HepG2 (cell line): ENCODE data around the gene SSBP1. TPM values are rescaled to one million over a fixed set of nuclear protein-coding genes. Genes with fewer than 3 reads are reported as not detected.

Experiments used
- CBFB ChIP-seq: sonication (generic); formaldehyde crosslinking; IDR thresholded peaks from 2 replicates; pipeline ENCODE4 v1.4.0; 2020; ENCODE audit warnings: missing genetic modification reagents
- CCDC6 ChIP-seq: sonication (generic); formaldehyde crosslinking; IDR thresholded peaks from 2 replicates; pipeline ENCODE4 v1.8.1; 2022; ENCODE audit warnings: mild to moderate bottlenecking, missing genetic modification reagents, moderate library complexity
- CHD4 ChIP-seq: fragments of 200-600 bp; sonication (generic); IDR thresholded peaks from 2 replicates; pipeline ENCODE4 v1.7.0; 2017; ENCODE audit warnings: mild to moderate bottlenecking, low read length, borderline replicate concordance
- ELF3 ChIP-seq: IDR thresholded peaks from 2 replicates; pipeline ENCODE4 v1.6.1; 2016; ENCODE audit warnings: missing genetic modification reagents, missing compliant biosample characterization
- HDAC1 ChIP-seq: sonication (generic); formaldehyde crosslinking; IDR thresholded peaks from 2 replicates; pipeline ENCODE4 v1.5.1; 2020; ENCODE audit warnings: mild to moderate bottlenecking, missing genetic modification reagents
- KLF12 ChIP-seq: sonication (generic); formaldehyde crosslinking; IDR thresholded peaks from 2 replicates; pipeline ENCODE4 v1.4.0; 2020; ENCODE audit warnings: missing genetic modification reagents, borderline replicate concordance
- MBNL3 ChIP-seq: fragments of 250-450 bp; sonication (Bioruptor Pico); conservative IDR thresholded peaks from 2 replicates; pipeline ENCODE4 v1.8.0; 2022; ENCODE audit warnings: mild to moderate bottlenecking, inconsistent platforms
- POGZ ChIP-seq: sonication (generic); formaldehyde crosslinking; IDR thresholded peaks from 2 replicates; pipeline ENCODE4 v1.4.0; 2020; ENCODE audit warnings: mild to moderate bottlenecking, missing genetic modification reagents
- RAD51 ChIP-seq: fragments of 450-650 bp; IDR thresholded peaks from 2 replicates; pipeline ENCODE4 v1.6.1; 2016; ENCODE audit warnings: borderline replicate concordance
- SATB2 ChIP-seq: sonication (generic); formaldehyde crosslinking; IDR thresholded peaks from 2 replicates; pipeline ENCODE4 v1.5.0; 2020; ENCODE audit warnings: missing genetic modification reagents
- SIN3B ChIP-seq: fragments of 150-350 bp; IDR thresholded peaks from 2 replicates; pipeline ENCODE4 v1.6.1; 2014; ENCODE audit warnings: low read length
- ZBTB21 ChIP-seq: sonication (generic); formaldehyde crosslinking; IDR thresholded peaks from 2 replicates; pipeline ENCODE4 v1.4.0; 2020; ENCODE audit warnings: missing genetic modification reagents
- ZNF350 ChIP-seq: sonication (generic); formaldehyde crosslinking; IDR thresholded peaks from 2 replicates; pipeline ENCODE4 v1.4.0; 2020; ENCODE audit warnings: mild to moderate bottlenecking, low read depth, missing genetic modification reagents, borderline replicate concordance
- ZNF367 ChIP-seq: sonication (generic); formaldehyde crosslinking; IDR thresholded peaks from 2 replicates; pipeline ENCODE4 v1.4.0; 2020; ENCODE audit warnings: missing genetic modification reagents, borderline replicate concordance
- ZSCAN31 ChIP-seq: sonication (generic); formaldehyde crosslinking; IDR thresholded peaks from 2 replicates; pipeline ENCODE4 v1.5.0; 2020; ENCODE audit warnings: low read depth, mild to moderate bottlenecking, missing genetic modification reagents
- polyA plus RNA-seq, 8 experiments: library from polyadenylated mRNA; depleted of rRNA in 3 of 8; stranded (reverse) in 7 of 8; unstranded in 1 of 8; fragments of >200 nt; fragmentation: Illumina TruSeq in 4 of 8; extraction: Trizol in 4 of 8; gene quantifications; 2 replicates each; pipeline versions ENCODE4 v1.2.1 to v1.2.3, GENCODE V29; 2011 to 2016; ENCODE audit warnings: low read depth in 4 of 8, missing spikeins in 1 of 8, mixed read lengths in 1 of 8; ENCODE audit not compliant: insufficient read depth in 1 of 8
- total RNA-seq, 5 experiments: library from RNA; depleted of rRNA; stranded (reverse); fragments of >200 nt; fragmentation: Illumina TruSeq; extraction: Trizol; gene quantifications; 2 replicates each; pipeline ENCODE4 v1.2.3, GENCODE V29; 2016; ENCODE audit warnings: low read depth in 1 of 5
- TF ChIP-seq, protein P1 (sequence below): IDR thresholded peaks from 2 replicates; pipeline ENCODE4 v1.6.1; 2016; ENCODE audit warnings: low read depth
- TF ChIP-seq, protein P2 (sequence below): sonication (generic); formaldehyde crosslinking; IDR thresholded peaks from 2 replicates; pipeline ENCODE4 v1.5.1; 2020; ENCODE audit warnings: mild to moderate bottlenecking, missing genetic modification reagents, borderline replicate concordance
- TF ChIP-seq, protein P3 (sequence below): sonication (generic); formaldehyde crosslinking; IDR thresholded peaks from 2 replicates; pipeline ENCODE4 v1.4.0; 2020; ENCODE audit warnings: mild to moderate bottlenecking, missing genetic modification reagents
- TF ChIP-seq, protein P4 (sequence below): IDR thresholded peaks from 2 replicates; pipeline ENCODE4 v1.6.1; 2016; ENCODE audit warnings: missing genetic modification reagents, missing compliant biosample characterization
- TF ChIP-seq, protein P5 (sequence below): sonication (generic); formaldehyde crosslinking; IDR thresholded peaks from 2 replicates; pipeline ENCODE4 v1.5.0; 2020; ENCODE audit warnings: mild to moderate bottlenecking, missing genetic modification reagents, moderate library complexity

SSBP1 gene
- total and polyA plus RNA-seq, 2 of the 13 experiments (the other 11 are each of a cell fraction or from before 2014, with no cell fraction given) = 64.4 to 254 TPM

DNA sequence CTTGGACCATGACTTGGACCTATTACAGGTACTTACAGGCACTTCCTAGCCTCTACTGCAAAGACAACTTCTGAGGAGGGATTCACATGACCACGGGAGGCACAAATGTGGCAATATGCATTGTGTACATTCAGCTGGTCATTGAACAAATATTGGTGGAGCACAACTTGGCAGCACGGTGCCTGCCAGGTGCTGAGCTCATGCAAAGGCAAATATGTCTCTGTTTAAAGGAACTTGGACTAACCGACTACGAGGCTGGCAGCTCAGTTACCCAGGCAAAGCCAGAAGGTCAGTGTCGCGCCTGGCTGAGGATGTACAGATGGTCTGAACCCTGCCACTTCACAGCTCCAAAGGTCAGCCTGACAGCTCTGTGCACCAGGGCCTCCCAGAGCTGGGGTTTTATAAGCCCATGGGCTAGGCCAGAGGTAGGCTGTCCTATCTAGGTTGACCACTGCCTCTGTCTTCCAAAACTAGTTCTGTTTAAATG lies 42.3 kb upstream of the SSBP1 start (continued):
- TF ChIP-seq ZNF350 (no peak), SATB2 (CRISPR knock-in tag) (no peak), ZBTB21 (CRISPR knock-in tag) (no peak), CBFB (CRISPR knock-in tag) (0 out of 2 replicates have a peak, but pooled peaks have one; percentile 34), HDAC1 (CRISPR knock-in tag) (peak; percentile 77; the same call in 1 of the 2 replicates), POGZ (CRISPR knock-in tag) (peak; percentile 74), RAD51 (no peak), ELF3 (peak; percentile 44; the same call in 1 of the 2 replicates), KLF12 (CRISPR knock-in tag) (no peak), MBNL3 (no peak), CCDC6 (CRISPR knock-in tag) (no peak), ZNF367 (CRISPR knock-in tag) (no peak), SIN3B (no peak), ZSCAN31 (CRISPR knock-in tag) (no peak), CHD4 (no peak)
- TF ChIP-seq, protein P1, sequence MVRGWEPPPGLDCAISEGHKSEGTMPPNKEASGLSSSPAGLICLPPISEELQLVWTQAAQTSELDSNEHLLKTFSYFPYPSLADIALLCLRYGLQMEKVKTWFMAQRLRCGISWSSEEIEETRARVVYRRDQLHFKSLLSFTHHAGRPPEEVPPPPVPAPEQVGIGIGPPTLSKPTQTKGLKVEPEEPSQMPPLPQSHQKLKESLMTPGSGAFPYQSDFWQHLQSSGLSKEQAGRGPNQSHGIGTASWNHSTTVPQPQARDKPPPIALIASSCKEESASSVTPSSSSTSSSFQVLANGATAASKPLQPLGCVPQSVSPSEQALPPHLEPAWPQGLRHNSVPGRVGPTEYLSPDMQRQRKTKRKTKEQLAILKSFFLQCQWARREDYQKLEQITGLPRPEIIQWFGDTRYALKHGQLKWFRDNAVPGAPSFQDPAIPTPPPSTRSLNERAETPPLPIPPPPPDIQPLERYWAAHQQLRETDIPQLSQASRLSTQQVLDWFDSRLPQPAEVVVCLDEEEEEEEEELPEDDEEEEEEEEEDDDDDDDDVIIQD (CRISPR knock-in tag) = 0 out of 2 replicates have a peak, but pooled peaks have one; percentile 12
- TF ChIP-seq, protein P2, sequence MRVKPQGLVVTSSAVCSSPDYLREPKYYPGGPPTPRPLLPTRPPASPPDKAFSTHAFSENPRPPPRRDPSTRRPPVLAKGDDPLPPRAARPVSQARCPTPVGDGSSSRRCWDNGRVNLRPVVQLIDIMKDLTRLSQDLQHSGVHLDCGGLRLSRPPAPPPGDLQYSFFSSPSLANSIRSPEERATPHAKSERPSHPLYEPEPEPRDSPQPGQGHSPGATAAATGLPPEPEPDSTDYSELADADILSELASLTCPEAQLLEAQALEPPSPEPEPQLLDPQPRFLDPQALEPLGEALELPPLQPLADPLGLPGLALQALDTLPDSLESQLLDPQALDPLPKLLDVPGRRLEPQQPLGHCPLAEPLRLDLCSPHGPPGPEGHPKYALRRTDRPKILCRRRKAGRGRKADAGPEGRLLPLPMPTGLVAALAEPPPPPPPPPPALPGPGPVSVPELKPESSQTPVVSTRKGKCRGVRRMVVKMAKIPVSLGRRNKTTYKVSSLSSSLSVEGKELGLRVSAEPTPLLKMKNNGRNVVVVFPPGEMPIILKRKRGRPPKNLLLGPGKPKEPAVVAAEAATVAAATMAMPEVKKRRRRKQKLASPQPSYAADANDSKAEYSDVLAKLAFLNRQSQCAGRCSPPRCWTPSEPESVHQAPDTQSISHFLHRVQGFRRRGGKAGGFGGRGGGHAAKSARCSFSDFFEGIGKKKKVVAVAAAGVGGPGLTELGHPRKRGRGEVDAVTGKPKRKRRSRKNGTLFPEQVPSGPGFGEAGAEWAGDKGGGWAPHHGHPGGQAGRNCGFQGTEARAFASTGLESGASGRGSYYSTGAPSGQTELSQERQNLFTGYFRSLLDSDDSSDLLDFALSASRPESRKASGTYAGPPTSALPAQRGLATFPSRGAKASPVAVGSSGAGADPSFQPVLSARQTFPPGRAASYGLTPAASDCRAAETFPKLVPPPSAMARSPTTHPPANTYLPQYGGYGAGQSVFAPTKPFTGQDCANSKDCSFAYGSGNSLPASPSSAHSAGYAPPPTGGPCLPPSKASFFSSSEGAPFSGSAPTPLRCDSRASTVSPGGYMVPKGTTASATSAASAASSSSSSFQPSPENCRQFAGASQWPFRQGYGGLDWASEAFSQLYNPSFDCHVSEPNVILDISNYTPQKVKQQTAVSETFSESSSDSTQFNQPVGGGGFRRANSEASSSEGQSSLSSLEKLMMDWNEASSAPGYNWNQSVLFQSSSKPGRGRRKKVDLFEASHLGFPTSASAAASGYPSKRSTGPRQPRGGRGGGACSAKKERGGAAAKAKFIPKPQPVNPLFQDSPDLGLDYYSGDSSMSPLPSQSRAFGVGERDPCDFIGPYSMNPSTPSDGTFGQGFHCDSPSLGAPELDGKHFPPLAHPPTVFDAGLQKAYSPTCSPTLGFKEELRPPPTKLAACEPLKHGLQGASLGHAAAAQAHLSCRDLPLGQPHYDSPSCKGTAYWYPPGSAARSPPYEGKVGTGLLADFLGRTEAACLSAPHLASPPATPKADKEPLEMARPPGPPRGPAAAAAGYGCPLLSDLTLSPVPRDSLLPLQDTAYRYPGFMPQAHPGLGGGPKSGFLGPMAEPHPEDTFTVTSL = peak; percentile 74
- TF ChIP-seq, protein P3, sequence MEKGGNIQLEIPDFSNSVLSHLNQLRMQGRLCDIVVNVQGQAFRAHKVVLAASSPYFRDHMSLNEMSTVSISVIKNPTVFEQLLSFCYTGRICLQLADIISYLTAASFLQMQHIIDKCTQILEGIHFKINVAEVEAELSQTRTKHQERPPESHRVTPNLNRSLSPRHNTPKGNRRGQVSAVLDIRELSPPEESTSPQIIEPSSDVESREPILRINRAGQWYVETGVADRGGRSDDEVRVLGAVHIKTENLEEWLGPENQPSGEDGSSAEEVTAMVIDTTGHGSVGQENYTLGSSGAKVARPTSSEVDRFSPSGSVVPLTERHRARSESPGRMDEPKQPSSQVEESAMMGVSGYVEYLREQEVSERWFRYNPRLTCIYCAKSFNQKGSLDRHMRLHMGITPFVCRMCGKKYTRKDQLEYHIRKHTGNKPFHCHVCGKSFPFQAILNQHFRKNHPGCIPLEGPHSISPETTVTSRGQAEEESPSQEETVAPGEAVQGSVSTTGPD = peak; percentile 90
- TF ChIP-seq, protein P4, sequence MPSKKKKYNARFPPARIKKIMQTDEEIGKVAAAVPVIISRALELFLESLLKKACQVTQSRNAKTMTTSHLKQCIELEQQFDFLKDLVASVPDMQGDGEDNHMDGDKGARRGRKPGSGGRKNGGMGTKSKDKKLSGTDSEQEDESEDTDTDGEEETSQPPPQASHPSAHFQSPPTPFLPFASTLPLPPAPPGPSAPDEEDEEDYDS (CRISPR knock-in tag) = 0 out of 2 replicates have a peak, but pooled peaks have one; percentile 40
- TF ChIP-seq, protein P5, sequence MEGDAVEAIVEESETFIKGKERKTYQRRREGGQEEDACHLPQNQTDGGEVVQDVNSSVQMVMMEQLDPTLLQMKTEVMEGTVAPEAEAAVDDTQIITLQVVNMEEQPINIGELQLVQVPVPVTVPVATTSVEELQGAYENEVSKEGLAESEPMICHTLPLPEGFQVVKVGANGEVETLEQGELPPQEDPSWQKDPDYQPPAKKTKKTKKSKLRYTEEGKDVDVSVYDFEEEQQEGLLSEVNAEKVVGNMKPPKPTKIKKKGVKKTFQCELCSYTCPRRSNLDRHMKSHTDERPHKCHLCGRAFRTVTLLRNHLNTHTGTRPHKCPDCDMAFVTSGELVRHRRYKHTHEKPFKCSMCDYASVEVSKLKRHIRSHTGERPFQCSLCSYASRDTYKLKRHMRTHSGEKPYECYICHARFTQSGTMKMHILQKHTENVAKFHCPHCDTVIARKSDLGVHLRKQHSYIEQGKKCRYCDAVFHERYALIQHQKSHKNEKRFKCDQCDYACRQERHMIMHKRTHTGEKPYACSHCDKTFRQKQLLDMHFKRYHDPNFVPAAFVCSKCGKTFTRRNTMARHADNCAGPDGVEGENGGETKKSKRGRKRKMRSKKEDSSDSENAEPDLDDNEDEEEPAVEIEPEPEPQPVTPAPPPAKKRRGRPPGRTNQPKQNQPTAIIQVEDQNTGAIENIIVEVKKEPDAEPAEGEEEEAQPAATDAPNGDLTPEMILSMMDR (CRISPR knock-in tag) = no peak
